GM10248 (cell line): Measurements from ENCODE around the gene MANSC1.

Experiments used
- CTCF ChIA-PET: fragments of 300-600 bp; sonication (Branson Sonifier 250); formaldehyde crosslinking; extraction: SDS; loops from one replicate; lab custom pipeline; 2021; ENCODE audit warnings: antibody characterized with exemption; lab: Yijun Ruan, JAX
- POLR2A ChIA-PET: fragments of 350-650 bp; sonication (Branson Sonifier 250); formaldehyde crosslinking; extraction: SDS; loops from one replicate; lab custom pipeline; 2020; ENCODE audit warnings: antibody characterized with exemption; lab: Yijun Ruan, JAX
- DNase-seq: peaks from one replicate; pipeline ENCODE4 v3.0.0; 2012; ENCODE audit errors: extremely low spot score
- TF ChIP-seq, protein P1 (sequence below): IDR thresholded peaks from 2 replicates; pipeline ENCODE4 v1.5.1; 2012; ENCODE audit warnings: mild to moderate bottlenecking, low read depth; ENCODE audit errors: extremely low read depth, missing control alignments, control extremely low read depth

Gene MANSC1

DNA sequence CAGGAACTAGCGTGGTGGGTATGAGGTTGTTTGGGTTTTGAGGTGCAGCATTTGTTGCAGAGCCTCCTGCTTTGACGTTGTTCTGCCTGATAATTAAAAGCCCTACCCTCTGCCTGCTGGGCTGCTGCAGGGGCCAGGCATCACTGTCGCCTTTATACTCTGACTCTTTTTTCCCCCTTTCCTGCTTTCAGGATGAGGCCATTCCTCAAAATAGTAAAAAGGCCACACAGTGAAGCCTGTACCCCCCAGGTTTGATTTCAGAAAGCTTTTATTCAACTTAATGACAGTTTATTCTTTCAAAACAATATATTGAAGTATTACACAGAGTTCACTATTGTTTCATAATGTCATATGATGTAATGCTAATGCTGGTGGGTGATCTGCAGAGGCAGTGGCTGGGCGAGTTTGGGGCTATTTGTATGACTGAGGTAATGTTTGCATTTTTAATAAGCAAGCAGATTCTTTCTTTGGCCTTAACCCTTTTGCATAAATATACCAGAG is 15.9 kb upstream of the MANSC1 start:
- TF ChIP-seq, protein P1, sequence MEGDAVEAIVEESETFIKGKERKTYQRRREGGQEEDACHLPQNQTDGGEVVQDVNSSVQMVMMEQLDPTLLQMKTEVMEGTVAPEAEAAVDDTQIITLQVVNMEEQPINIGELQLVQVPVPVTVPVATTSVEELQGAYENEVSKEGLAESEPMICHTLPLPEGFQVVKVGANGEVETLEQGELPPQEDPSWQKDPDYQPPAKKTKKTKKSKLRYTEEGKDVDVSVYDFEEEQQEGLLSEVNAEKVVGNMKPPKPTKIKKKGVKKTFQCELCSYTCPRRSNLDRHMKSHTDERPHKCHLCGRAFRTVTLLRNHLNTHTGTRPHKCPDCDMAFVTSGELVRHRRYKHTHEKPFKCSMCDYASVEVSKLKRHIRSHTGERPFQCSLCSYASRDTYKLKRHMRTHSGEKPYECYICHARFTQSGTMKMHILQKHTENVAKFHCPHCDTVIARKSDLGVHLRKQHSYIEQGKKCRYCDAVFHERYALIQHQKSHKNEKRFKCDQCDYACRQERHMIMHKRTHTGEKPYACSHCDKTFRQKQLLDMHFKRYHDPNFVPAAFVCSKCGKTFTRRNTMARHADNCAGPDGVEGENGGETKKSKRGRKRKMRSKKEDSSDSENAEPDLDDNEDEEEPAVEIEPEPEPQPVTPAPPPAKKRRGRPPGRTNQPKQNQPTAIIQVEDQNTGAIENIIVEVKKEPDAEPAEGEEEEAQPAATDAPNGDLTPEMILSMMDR, result no peak
- ChIA-PET CTCF (interaction anchor here (1.5 to 4.0 kb wide), 3 partner anchors 8 to 13 kb away, joined by 3 to 42 read pairs (median 7); partner anchors contain the start of gene BORCS5), POLR2A (no interaction called here)
- no peak for DNase-seq

DNA sequence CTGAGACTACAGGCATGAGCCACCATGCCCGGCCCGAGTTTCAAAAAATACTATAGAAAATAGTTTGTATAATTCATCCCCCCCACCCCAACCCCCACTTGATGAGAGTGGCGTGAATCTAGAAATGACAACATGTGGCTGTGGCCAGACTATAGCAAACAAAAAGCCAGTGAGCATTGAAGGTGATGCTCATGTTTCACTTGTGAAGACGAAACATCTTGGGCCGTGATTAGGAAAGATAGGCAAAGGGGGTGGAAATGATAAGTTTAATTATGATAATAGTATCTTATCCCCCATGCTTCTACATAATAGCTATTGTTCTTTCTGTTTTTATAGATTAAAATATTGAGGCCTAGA is 15.4 kb upstream of the MANSC1 start:
- POLR2A ChIA-PET, result no interaction called here

DNA sequence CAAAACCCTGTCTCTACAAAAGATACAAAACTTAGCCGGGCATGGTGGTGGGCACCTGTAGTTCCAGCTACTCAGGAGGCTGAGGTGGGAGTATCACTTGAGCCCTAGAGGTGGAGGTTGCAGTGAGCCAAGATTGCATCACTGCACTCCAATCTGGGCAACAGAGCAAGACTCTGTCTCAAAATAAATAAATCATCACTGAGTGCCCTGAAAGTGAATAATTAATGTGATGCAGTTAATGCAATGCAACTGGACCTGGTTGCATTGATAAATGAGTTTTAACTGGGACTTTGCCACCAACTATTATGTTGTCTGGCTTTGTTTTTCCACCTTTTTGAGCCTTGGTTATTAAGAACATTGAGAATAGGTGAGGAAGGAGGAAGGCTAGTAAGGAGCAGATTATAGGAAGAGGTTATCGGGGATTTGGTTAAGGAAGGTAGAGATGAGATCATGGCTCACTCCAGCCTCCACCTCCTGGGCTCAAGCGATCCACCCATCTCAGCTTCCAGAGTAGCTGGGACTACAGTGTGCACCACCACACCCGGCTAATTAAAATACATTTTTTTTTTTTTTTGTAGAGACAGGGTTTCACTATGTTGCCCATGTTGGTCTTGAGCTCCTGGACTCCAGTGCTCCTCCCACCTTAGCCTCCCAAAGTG is 14.9 kb upstream of the MANSC1 start:
- CTCF ChIA-PET, result interaction anchor here (1.8 to 4.0 kb wide), 2 partner anchors 7 to 12 kb away, joined by 7 to 42 read pairs; partner anchors contain the start of gene BORCS5
- TF ChIP-seq, protein P1, result no peak
- DNase-seq, result no peak
- POLR2A ChIA-PET, result interaction anchor here (0.6 kb wide), 1 partner anchor 460 kb away, joined by 7 read pairs; no protein-coding TSS in a partner anchor

More for the DNA sequence above, 15.4 kb upstream of the MANSC1 start:
- TF ChIP-seq, protein P1, result no peak
- DNase-seq, result no peak
- CTCF ChIA-PET, result interaction anchor here (1.8 to 4.0 kb wide), 2 partner anchors 8 to 11 kb away, joined by 7 to 42 read pairs; partner anchors contain the start of gene BORCS5

DNA sequence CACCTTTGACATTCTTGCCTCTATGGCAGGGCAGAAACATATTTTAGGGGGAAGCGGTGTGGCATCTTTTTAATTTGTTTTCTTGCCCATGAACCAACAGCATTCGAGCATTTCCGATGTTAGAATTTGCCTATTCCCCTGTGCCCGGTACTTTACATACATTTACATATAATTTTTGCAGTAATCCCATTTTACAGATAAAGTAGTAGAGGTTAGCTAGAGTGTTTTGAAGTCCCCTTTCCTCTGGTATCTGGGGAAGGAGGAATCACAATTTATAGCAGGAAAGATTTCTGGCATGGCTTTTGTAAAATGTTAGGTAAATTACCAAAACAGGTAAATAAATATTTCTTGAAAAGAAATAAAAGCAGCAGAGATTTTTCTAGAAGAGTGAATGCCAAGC is 8.5 kb upstream of the MANSC1 start:
- no peak for DNase-seq
- TF ChIP-seq, protein P1, result no peak
- ChIA-PET POLR2A (interaction anchor here (0.6 kb wide), 1 partner anchor 469 kb away, joined by 4 read pairs; no protein-coding TSS in a partner anchor), CTCF (interaction anchor here (0.7 to 4.7 kb wide), 7 partner anchors 7 to 345 kb away, joined by 3 to 27 read pairs (median 7); no protein-coding TSS in a partner anchor)

DNA sequence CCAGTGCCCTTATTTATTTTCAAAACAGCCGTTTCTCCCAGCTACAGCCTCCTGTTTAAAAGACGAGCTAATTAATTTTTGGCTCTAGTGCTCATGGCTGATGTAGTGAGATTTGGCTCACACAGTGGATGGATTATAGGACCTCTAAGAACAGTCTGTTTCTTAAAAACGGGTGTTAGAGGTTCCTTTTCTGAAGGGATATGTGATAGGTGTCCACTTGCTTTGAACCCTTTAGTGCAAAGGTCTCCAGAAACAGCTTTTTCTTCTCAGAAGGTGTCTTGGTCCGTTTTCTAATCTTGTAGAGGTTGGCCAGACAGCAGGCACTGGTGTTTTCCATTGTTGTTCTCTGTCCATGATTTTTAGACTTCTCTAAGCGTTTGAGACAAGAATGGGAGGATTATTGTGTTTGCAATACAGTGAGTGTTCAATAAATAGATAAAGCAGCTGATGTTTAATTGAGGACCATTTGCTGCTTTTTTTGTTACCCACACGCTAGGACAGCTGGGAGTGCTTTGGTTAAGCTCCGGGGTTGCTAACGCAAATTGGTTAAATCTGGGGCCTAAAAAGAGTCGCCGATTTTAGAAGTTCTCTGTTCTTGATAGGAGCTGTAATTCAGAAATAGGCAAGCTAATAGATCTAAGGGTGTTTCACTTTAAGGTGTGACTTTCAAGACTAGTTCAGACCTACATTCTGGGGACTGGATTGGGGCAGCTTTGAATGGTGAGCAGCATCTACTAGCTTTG is 7.8 kb upstream of the MANSC1 start:
- POLR2A ChIA-PET, result interaction anchor here (0.6 kb wide), 1 partner anchor 470 kb away, joined by 4 read pairs; no protein-coding TSS in a partner anchor
- CTCF ChIA-PET, result interaction anchor here (0.7 to 4.7 kb wide), 14 partner anchors 8 to 775 kb away, joined by 3 to 27 read pairs (median 6); no protein-coding TSS in a partner anchor
- DNase-seq, result peak; percentile 44
- TF ChIP-seq, protein P1, result no peak
